Karpas-422 (cell line): ENCODE data around the gene USP34. TPM values are rescaled to one million over a fixed set of nuclear protein-coding genes. Genes with fewer than 3 reads are reported as not detected.
"Not testable (repeated sequence)": the region's sequence is repeated elsewhere in the genome, so short reads cannot be mapped to it uniquely, and the experiment has no call there.

ENCODE experiments used
- DNase-seq: peaks from one replicate; pipeline ENCODE4 v3.0.0-alpha.2; 2015
- H2AFZ ChIP-seq: fragments of 200-600 bp; sonication (generic); 2 replicates; pipeline ENCODE4 v1.6.1; 2014; ENCODE audit warnings: antibody characterized with exemption, low read length, mixed read lengths
- H3K27ac ChIP-seq: fragments of 200-600 bp; sonication (generic); 2 replicates; pipeline ENCODE4 v1.5.1; 2014; ENCODE audit warnings: mild to moderate bottlenecking, low read length, moderate library complexity
- H3K27me3 ChIP-seq: fragments of 200-600 bp; sonication (generic); 2 replicates; pipeline ENCODE4 v1.6.1; 2014; ENCODE audit warnings: low read length, mixed read lengths
- H3K36me3 ChIP-seq: fragments of 200-600 bp; sonication (generic); 2 replicates; pipeline ENCODE4 v1.6.1; 2014; ENCODE audit warnings: low read length, mixed read lengths; ENCODE audit not compliant: insufficient read depth
- H3K4me1 ChIP-seq: fragments of 200-600 bp; sonication (generic); 2 replicates; pipeline ENCODE4 v1.6.1; 2014; ENCODE audit warnings: mild to moderate bottlenecking, low read length, mixed read lengths
- H3K4me2 ChIP-seq: fragments of 200-600 bp; sonication (generic); 2 replicates; pipeline ENCODE4 v1.6.1; 2014; ENCODE audit warnings: low read length, low read depth, mild to moderate bottlenecking; ENCODE audit not compliant: poor library complexity, severe bottlenecking
- H3K4me3 ChIP-seq: fragments of 200-600 bp; sonication (generic); 2 replicates; pipeline ENCODE4 v1.5.1; 2014; ENCODE audit warnings: mild to moderate bottlenecking, antibody characterized with exemption, low read length, mixed read lengths
- H3K79me2 ChIP-seq: fragments of 200-600 bp; sonication (generic); 2 replicates; pipeline ENCODE4 v1.6.1; 2014; ENCODE audit warnings: mild to moderate bottlenecking, low read length, mixed read lengths
- H3K9ac ChIP-seq: fragments of 200-600 bp; sonication (generic); 2 replicates; pipeline ENCODE4 v1.6.0; 2014; ENCODE audit warnings: low read length
- H3K9me2 ChIP-seq: fragments of 200-600 bp; sonication (generic), shearing (Covaris generic); replicated peaks from 2 replicates; pipeline ENCODE4 v1.6.0; 2014; ENCODE audit warnings: mild to moderate bottlenecking, low read length, moderate library complexity; ENCODE audit not compliant: insufficient read depth
- H3K9me3 ChIP-seq: fragments of 300-700, 200-600 bp; sonication (generic); 2 replicates; pipeline ENCODE4 v1.6.1; 2014; ENCODE audit warnings: low read length, mixed read lengths
- H4K20me1 ChIP-seq: fragments of 200-600 bp; sonication (generic); 2 replicates; pipeline ENCODE4 v1.6.1; 2014; ENCODE audit warnings: mild to moderate bottlenecking, antibody characterized with exemption, low read length, low read depth; ENCODE audit not compliant: insufficient read depth
- total RNA-seq: library from RNA; depleted of rRNA; stranded (reverse); fragments of >200 nt; shearing (Covaris generic); gene quantifications from 2 replicates; pipeline ENCODE4 v1.2.3, GENCODE V29; 2014; ENCODE audit warnings: low replicate concordance

USP34 gene
- total RNA-seq, 1 experiment from 2014 or later: 376 TPM

GRCh38 chr2:61454383-61454782 is 16.5 kb downstream of the USP34 start:
- Histone ChIP-seq H3K4me1 (peaks cover 42% of the 10 kb centered on the region), H3K4me2 (no peak overlapping the region), H4K20me1 (peaks cover 29% of the 10 kb centered on the region; the same call in 1 of the 2 replicates), H3K27ac (peak overlapping the region; percentile 55; the same call in 1 of the 2 replicates), H3K79me2 (peaks cover 100% of the 10 kb centered on the region), H3K4me3 (no peak overlapping the region), H3K36me3 (no peaks in the 10 kb centered on the region; the same call in 1 of the 2 replicates), H3K9me3 (no peaks in the 10 kb centered on the region), H3K27me3 (no peaks in the 10 kb centered on the region), H2AFZ (no peak overlapping the region), H3K9me2 (no peaks in the 10 kb centered on the region), H3K9ac (no peak overlapping the region)
- no peak for DNase-seq

- no peak overlapping the region for H3K4me2 ChIP-seq
- H3K27me3 ChIP-seq: no peaks in the 10 kb centered on the region
- no peak overlapping the region for H3K27ac ChIP-seq
- no peak overlapping the region for H2AFZ ChIP-seq
- peaks cover 39% of the 10 kb centered on the region for H4K20me1 ChIP-seq
- H3K9me2 ChIP-seq: no peaks in the 10 kb centered on the region
- no peaks in the 10 kb centered on the region for H3K9me3 ChIP-seq
- no peak overlapping the region for H3K9ac ChIP-seq
- peaks cover 100% of the 10 kb centered on the region for H3K79me2 ChIP-seq
- H3K4me1 ChIP-seq: peaks cover 43% of the 10 kb centered on the region
- no peaks in the 10 kb centered on the region; the same call in 1 of the 2 replicates for H3K36me3 ChIP-seq
- no peak for DNase-seq
- no peak overlapping the region for H3K4me3 ChIP-seq
Observed at GRCh38 chr2:61452392-61452791, 18.5 kb downstream of the USP34 start.

- Histone ChIP-seq H3K27ac (no peak overlapping the region), H3K9me3 (no peaks in the 10 kb centered on the region), H4K20me1 (peaks cover 28% of the 10 kb centered on the region), H3K4me3 (no peak overlapping the region), H3K79me2 (peaks cover 100% of the 10 kb centered on the region), H2AFZ (no peak overlapping the region), H3K27me3 (no peaks in the 10 kb centered on the region), H3K9me2 (no peaks in the 10 kb centered on the region), H3K4me2 (no peak overlapping the region), H3K36me3 (no peaks in the 10 kb centered on the region; the same call in 1 of the 2 replicates), H3K4me1 (peaks cover 56% of the 10 kb centered on the region), H3K9ac (no peak overlapping the region)
- no peak for DNase-seq
Observed at GRCh38 chr2:61451178-61451577, 19.7 kb downstream of the USP34 start.

GRCh38 chr2:61450144-61450543 is 20.7 kb downstream of the USP34 start:
- Histone ChIP-seq H3K9me2 (no peaks in the 10 kb centered on the region), H3K9me3 (no peaks in the 10 kb centered on the region), H4K20me1 (peaks cover 20% of the 10 kb centered on the region), H3K9ac (no peak overlapping the region), H3K4me1 (peaks cover 66% of the 10 kb centered on the region), H3K79me2 (peaks cover 99% of the 10 kb centered on the region), H3K4me3 (no peak overlapping the region), H2AFZ (no peak overlapping the region), H3K27me3 (no peaks in the 10 kb centered on the region), H3K36me3 (no peaks in the 10 kb centered on the region; the same call in 1 of the 2 replicates), H3K27ac (peak overlapping the region; percentile 93), H3K4me2 (peak overlapping the region; percentile 24)
- peak; percentile 61 for DNase-seq

GRCh38 chr2:61448229-61448628 is 22.7 kb downstream of the USP34 start:
- Histone ChIP-seq H4K20me1 (peaks cover 17% of the 10 kb centered on the region), H3K9ac (no peak overlapping the region), H2AFZ (no peak overlapping the region), H3K4me2 (peak overlapping the region; percentile 53), H3K4me1 (peaks cover 75% of the 10 kb centered on the region), H3K36me3 (no peaks in the 10 kb centered on the region), H3K4me3 (no peak overlapping the region), H3K9me2 (no peaks in the 10 kb centered on the region), H3K27ac (peak overlapping the region; percentile 93), H3K79me2 (peaks cover 99% of the 10 kb centered on the region), H3K9me3 (no peaks in the 10 kb centered on the region), H3K27me3 (no peaks in the 10 kb centered on the region)
- peak; percentile 79 for DNase-seq

GRCh38 chr2:61446971-61447370 is 23.9 kb downstream of the USP34 start:
- peak; percentile 76 for DNase-seq
- H3K9ac ChIP-seq, H3K36me3 ChIP-seq, H3K9me2 ChIP-seq, H3K27me3 ChIP-seq, H3K9me3 ChIP-seq, H2AFZ ChIP-seq: not testable (repeated sequence)
- Histone ChIP-seq H3K4me3 (0 out of 2 replicates have a peak overlapping the region, but pooled peaks have one; percentile 13), H4K20me1 (peaks cover 17% of the 10 kb centered on the region), H3K79me2 (peaks cover 99% of the 10 kb centered on the region), H3K27ac (peak overlapping the region; percentile 93), H3K4me1 (peaks cover 87% of the 10 kb centered on the region), H3K4me2 (peak overlapping the region; percentile 53)

GRCh38 chr2:61443342-61444041 is 27.4 kb downstream of the USP34 start:
- peak overlapping the region; percentile 44 for H3K9ac ChIP-seq

GRCh38 chr2:61439241-61440002 is 31.5 kb downstream of the USP34 start:
- peaks cover 10% of the 10 kb centered on the region; the same call in 1 of the 2 replicates for H4K20me1 ChIP-seq
- H3K9me3 ChIP-seq: no peaks in the 10 kb centered on the region
- peaks cover 99% of the 10 kb centered on the region for H3K79me2 ChIP-seq
- no peaks in the 10 kb centered on the region for H3K9me2 ChIP-seq
- no peak overlapping the region for H3K4me3 ChIP-seq
- no peak overlapping the region for H2AFZ ChIP-seq
- H3K27ac ChIP-seq: peak overlapping the region; percentile 53
- H3K36me3 ChIP-seq: no peaks in the 10 kb centered on the region
- no peak for DNase-seq
- peak overlapping the region; percentile 30 for H3K9ac ChIP-seq
- peak overlapping the region; percentile 27 for H3K4me2 ChIP-seq
- H3K4me1 ChIP-seq: peaks cover 93% of the 10 kb centered on the region
- no peaks in the 10 kb centered on the region for H3K27me3 ChIP-seq

More at GRCh38 chr2:61443342-61444041, 27.4 kb downstream of the USP34 start:
- peak; percentile 90 for DNase-seq
- no peaks in the 10 kb centered on the region for H3K27me3 ChIP-seq
- peaks cover 11% of the 10 kb centered on the region for H4K20me1 ChIP-seq
- no peaks in the 10 kb centered on the region for H3K9me3 ChIP-seq
- H3K4me2 ChIP-seq: peak overlapping the region; percentile 66
- peaks cover 95% of the 10 kb centered on the region for H3K4me1 ChIP-seq
- H3K4me3 ChIP-seq: peak overlapping the region; percentile 34
- H2AFZ ChIP-seq: no peak overlapping the region
- H3K9me2 ChIP-seq: no peaks in the 10 kb centered on the region
- peak overlapping the region; percentile 93 for H3K27ac ChIP-seq
- H3K79me2 ChIP-seq: peaks cover 99% of the 10 kb centered on the region
- H3K36me3 ChIP-seq: no peaks in the 10 kb centered on the region
